GOT3 (cell line): ENCODE measurements around the gene SLC7A5.
"Not testable (repeated sequence)": the region's sequence is repeated elsewhere in the genome, so short reads cannot be mapped to it uniquely, and the experiment has no call there.

Source experiments
- DNase-seq: peaks from one replicate; lab custom pipeline; 2025; ENCODE audit warnings: mixed read lengths; lab: John Stamatoyannopoulos, UW

The SLC7A5 gene

DNA sequence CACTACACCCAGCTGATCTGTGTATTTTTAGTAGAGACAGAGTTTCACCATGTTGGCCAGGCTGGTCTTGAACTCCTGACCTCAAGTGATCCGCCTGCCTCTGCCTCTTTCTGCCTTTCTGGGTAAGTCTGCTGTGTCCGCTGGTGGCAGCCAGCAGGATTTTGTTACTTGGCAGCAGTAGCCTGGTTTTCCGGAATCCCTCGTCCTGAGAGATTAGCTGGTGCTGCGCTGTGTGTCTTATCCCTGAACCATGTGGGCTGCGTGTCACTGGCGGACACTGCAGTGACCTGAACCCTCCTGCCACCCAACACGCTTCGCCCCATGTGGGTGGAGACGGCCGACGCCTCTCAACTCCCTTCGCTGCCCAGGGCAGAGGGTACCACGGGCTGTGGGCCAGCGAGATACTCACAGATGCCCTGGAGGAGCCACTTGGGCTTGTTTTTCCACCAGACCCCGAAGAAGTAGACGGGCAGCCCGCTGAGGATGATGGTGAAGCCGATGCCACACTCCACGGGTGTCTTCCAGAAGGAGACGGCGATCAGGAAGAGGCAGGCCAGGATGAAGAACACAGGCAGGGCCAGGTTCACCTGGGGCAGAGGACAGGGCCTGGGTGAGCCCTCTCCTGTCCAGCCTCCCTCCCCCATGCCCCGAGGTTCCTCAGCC is 35.2 kb downstream of the SLC7A5 start:
- DNase-seq, result no peak

DNA sequence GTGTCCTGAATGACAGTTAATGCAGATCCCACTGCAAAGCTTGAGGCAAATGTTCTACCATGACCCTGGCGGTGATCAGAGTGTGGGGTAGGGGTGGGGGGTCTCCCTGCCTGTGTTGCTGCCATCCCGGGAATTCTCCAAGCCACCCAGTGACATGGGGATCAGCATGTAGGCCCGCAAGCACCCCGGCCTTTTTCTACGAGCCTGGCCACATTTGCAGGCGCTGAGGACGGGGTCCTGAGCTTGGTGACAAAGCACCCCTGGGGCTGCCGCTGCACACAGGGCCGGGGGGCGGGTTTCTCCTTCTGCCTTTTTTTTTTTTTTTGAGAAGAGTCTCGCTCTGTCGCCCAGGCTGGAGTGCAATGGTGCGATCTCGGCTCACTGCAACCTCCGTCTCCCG is 35.8 kb downstream of the SLC7A5 start:
- no peak for DNase-seq

- no peak for DNase-seq
Observed at GRCh38 chr16:87832741-87833502, 36.4 kb downstream of the SLC7A5 start.

- no peak for DNase-seq
Observed at GRCh38 chr16:87832137-87832527, 37.2 kb downstream of the SLC7A5 start.

- DNase-seq, result no peak
Observed at GRCh38 chr16:87831421-87832136, 37.7 kb downstream of the SLC7A5 start.

DNA sequence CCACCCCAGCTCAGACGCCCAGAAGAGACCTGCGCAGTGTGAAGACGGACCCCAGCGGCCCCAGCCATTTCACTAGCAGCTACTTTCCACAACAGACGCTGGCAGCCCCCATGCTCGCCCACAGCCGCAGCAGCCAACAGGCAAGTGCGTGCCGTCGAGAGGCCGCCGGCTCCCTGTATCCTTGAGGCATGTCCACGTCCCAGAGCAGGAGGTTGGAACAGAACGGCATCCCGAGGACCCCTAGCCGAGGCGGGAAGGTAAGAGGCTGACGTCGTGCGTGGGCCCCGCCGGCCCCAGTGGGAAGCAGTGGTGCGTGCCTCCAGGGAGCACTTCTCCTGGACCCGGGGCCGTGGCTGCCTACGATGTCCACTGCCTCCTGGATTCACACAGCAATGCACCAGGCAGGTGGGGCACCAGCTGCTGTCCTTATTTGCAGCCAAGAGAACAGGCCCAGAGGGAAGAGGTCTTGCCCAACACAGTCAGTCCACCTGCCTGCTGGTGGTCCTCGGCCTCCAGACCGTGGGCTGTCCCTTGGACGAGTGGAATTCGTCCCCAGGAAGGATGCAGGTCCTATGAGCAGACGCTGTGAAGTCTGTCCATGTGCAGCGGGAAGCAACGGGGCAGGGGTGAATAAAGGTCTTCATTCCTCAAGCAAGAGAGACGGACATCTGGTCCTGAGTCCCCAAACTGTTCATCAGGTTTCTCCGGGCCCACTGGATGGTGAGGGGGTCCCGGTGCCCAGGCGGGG is 38.5 kb downstream of the SLC7A5 start:
- no peak for DNase-seq

DNA sequence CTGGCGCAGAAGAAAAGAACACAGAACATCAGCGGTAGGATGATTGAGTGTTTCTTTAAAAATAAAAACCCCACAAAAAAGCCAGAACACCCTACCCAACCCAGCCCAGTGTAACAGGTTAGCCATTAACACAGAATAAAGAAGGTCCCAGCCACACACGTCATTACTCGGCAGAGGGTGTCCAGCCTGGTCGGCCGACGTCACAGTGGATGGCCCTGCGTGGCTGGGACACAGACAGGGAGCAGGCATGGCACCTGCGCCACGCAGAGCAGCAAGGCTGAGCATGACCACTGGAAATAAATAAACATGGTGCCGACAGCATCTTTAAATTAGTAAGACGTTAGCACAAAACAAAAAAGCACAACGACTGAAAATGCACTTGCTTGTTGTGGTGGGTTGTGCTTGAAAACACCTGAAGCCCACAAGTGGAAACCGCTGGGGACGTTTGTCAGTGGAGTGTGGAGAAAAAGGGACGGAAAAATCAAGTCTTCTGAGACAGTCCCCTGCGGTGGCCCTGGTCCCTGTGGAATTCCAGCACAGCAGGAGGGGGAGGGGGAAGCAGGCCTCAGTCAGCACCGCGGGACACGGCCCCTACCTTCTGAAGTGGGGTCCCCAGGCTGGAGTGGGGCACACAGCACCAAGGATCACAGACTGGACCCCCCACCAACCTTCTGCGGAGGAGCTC is 39.2 kb downstream of the SLC7A5 start:
- DNase-seq, result no peak

DNA sequence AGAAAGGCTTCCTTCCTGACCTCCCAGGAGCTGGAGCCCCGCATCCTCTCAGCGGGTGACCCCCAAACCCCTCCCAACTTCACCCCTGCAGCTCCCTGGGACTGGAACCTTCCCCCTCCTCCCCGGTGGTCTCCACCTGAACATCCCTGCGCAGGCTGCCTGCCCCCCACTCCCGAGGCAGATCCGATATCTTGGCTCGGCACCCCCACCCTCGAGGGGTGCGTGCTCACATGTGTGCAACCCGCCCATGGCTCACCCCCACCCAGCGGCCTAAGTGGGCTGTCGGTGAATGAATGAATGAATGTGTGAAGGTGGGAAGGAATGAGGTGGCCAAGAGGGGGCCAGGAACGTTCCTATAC is 39.7 kb downstream of the SLC7A5 start:
- no peak for DNase-seq

GRCh38 chr16:87828907-87829621 is 40.2 kb downstream of the SLC7A5 start:
- DNase-seq, result no peak

GRCh38 chr16:87828071-87828906 is 41.0 kb downstream of the SLC7A5 start:
- DNase-seq, result no peak

DNA sequence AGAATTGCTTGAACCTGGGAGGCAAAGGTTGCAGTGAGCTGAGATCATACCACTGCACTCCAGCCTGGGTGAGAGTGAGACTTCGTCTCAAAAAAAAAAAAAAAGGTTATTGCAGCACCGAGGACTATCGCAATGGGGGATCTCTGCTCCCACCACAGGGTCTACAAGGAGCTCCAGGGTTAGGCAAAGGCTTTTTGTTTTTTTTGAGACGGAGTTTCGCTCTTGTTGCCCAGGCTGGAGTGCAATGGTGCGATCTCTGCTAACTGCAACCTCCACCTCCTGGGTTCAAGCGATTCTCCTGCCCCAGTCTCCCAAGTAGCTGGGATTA is 41.8 kb downstream of the SLC7A5 start:
- DNase-seq, result not testable (repeated sequence)

- no peak for DNase-seq
Observed at GRCh38 chr16:87826798-87827587, 42.3 kb downstream of the SLC7A5 start.

DNA sequence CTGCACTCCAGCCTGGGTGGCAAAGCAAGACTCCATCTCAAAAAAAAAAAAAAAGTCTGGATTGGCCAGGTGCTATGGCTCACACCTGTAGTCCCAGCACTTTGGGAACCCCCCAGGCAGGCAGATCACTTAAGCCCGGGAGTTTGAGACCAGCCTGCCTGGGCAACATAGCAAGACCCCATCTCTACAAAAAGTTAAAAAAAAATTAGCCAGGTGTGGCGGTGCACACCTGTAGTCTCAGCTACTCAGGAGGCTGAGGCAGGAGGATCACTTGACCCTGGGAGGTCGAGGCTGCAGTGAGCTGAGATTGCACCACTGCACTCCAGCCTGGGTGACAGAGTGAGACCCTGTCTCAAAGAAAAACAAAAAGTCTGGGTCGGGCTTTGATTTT is 42.9 kb downstream of the SLC7A5 start:
- DNase-seq, result not testable (repeated sequence)

DNA sequence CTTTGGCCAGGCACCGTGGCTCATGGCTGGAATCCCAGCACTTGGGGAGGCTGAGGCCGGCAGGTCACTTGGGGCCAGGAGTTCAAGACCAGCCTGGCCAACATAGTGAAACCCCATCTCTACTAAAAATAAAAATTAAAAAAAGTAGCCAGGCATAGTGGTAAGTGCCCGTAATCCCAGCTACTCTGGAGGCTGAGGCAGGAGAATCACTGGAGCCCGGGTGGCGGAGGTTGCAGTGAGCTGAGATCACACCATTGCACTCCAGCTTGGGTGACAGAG is 43.5 kb downstream of the SLC7A5 start:
- not testable (repeated sequence) for DNase-seq

DNA sequence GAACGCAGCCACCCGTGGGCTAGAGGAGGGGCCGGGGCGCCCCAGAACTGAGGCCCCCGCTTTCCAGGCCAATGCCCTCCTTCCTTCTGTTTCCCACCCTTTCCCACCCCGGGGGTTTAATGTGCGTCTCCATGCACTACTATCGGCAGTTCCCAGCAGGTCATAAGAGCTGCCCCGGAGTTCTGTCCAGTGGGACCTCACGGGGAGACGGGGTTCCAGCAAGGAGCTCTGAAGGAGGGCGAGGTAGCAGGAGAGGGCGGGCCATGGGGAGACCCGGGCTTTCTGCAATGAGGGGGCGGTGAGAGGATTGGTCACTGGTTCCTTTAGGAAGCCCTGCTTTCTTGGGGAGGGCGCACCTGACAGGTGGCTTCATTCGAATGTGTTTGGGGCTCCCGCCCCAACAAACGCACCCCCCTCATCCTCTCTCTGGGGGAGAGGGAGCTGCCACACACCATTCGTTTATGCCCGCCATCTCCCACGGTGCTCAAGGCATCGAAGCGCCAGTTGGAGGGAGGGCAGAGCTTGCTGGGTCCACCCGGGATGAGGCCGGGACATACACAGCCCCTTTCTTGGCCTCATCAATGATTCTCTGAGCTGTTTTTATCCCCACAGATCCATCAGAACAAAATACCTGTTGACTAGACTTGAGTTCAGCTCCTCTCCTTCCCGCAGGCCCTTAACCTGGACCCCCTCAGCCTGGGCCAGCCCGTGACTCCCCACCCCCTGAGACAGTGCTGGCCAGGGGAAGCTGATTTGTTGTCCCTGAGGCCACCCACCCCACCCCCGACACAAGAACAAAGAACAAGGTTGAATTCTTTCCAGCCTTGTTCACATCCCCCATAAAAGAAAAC is 44.1 kb downstream of the SLC7A5 start:
- no peak for DNase-seq

DNA sequence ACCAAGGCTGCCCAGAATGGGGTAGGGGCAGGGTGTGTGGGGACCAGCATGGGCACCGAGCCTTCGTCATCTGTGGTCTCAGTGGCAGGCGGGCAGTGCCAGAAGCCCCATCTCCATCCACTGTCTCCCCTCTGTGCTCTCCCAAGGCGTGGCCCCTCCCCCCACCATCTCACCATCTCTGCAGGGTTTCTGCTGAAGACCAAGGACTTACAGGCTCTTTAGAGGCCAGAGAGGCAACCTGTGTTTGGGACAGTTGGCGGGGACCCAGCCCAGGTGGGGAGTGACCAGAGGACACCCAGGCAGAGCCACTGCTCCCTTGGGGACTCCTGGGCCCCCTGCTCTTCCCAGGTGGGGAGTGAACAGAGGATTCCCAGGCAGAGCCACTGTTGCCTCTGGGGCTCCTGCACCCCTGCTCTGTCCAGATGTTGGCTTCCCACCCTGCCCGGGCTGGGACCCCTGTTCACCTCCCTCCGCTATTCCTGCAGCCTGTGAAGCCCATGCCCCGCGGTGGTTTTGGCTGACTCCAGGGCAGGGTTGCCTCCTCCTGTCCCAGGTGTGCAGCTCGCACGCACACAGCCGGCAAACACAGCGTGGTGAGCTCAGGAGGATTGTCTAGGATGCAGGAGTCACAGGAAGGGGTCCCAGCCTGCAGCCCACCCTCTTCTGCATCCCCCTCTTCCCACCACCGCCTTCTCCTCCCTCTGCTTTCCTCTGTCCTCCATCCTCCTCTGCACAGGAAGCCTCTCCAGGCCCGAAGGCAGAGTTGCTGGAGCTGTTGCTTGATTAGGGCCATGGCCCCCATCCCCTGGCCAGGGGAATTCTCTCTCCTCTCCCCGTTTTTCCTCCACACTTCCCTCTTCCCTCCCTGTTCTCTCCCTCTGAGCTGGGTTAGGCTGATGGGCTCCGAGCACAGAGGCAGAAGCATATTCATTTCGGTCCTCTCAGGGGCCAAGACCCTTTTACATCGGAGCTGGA is 45.0 kb downstream of the SLC7A5 start:
- no peak for DNase-seq

DNA sequence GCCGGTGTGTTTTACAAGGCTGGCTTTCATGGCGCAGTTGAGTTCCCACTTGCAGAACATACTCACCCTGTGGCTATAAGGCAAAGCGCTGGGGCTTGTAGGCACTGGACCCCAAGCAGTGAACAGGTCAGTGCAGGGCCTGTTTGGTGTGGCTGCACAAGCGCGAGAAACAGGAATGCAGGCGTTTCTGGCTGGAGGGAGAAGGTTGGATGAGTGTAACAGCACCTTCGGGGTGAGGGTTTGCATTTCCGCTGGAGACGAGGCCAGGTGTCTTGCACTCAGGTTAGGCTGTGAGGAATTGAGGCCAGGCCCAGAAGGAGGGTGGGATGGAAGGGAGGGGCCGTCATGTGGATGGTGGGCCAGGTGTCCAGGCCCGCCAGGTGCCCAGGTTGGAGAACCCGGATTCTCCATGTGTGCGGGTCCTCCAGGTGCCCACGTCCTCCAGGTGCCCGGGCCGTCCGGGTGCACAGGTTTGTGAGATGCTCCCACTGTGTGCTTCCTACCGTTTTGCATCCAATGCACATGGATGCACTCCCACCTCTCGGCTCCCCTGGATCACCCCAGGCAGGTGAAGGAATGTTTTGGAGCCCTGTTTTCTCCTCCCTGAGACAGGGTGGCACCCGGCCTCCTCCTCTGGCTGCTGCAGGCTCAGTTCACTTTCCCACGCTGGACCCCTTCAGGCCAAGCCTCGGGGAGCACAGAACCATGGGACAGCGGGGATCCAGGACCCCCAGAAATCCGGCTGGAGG is 46.0 kb downstream of the SLC7A5 start:
- no peak for DNase-seq
